Measurements from ENCODE around the gene LYPD6.

The LYPD6 gene

GRCh38 chr2:149430743-149431736 lies 100.7 kb downstream of the LYPD6 start:
- DNase-seq (ENCODE audit: insufficient read length, low spot score) (no peak), FAIRE-seq (no peak)
- TF ChIP-seq CTCF (IDR thresholded peaks at IDR 0.05; ENCODE audit: insufficient read depth, missing control alignments), result no peak

GRCh38 chr2:149438330-149438960 lies 108.1 kb downstream of the LYPD6 start:
- TF ChIP-seq CTCF (IDR thresholded peaks at IDR 0.05; ENCODE audit: insufficient read depth, missing control alignments), result no peak
- no peak for DNase-seq (ENCODE audit: insufficient read length, low spot score)
- no peak for FAIRE-seq

GRCh38 chr2:149441255-149441654 lies 110.9 kb downstream of the LYPD6 start:
- FAIRE-seq, result no peak
- TF ChIP-seq CTCF (IDR thresholded peaks at IDR 0.05; ENCODE audit: insufficient read depth, missing control alignments), result no peak
- no peak for DNase-seq (ENCODE audit: insufficient read length, low spot score)

- TF ChIP-seq CTCF (IDR thresholded peaks at IDR 0.05; ENCODE audit: insufficient read depth, missing control alignments), result no peak
- FAIRE-seq (no peak), DNase-seq (ENCODE audit: insufficient read length, low spot score) (no peak)
These were observed 112.0 kb downstream of the LYPD6 start for GRCh38 chr2:149442346-149442745.

GRCh38 chr2:149443150-149443549 lies 112.8 kb downstream of the LYPD6 start:
- no peak for DNase-seq (ENCODE audit: insufficient read length, low spot score)
- no peak for FAIRE-seq
- TF ChIP-seq CTCF (IDR thresholded peaks at IDR 0.05; ENCODE audit: insufficient read depth, missing control alignments), result no peak

GRCh38 chr2:149446748-149447147 lies 116.4 kb downstream of the LYPD6 start:
- FAIRE-seq, result no peak
- no peak for DNase-seq (ENCODE audit: insufficient read length, low spot score)
- TF ChIP-seq CTCF (IDR thresholded peaks at IDR 0.05; ENCODE audit: insufficient read depth, missing control alignments), result no peak

- DNase-seq (ENCODE audit: insufficient read length, low spot score) (no peak), FAIRE-seq (no peak)
- TF ChIP-seq CTCF (IDR thresholded peaks at IDR 0.05; ENCODE audit: insufficient read depth, missing control alignments), result no peak
These were observed 117.9 kb downstream of the LYPD6 start for GRCh38 chr2:149448315-149448714.

Measured in D721Med (cell line).